Measurements from ENCODE around the gene COL18A1. TPM values are rescaled to one million over a fixed set of nuclear protein-coding genes. Genes with fewer than 3 reads are reported as not detected.

Gene COL18A1
- total RNA-seq, 4 donors from 2014 or later = 124 to 224 (median 173) TPM

DNA sequence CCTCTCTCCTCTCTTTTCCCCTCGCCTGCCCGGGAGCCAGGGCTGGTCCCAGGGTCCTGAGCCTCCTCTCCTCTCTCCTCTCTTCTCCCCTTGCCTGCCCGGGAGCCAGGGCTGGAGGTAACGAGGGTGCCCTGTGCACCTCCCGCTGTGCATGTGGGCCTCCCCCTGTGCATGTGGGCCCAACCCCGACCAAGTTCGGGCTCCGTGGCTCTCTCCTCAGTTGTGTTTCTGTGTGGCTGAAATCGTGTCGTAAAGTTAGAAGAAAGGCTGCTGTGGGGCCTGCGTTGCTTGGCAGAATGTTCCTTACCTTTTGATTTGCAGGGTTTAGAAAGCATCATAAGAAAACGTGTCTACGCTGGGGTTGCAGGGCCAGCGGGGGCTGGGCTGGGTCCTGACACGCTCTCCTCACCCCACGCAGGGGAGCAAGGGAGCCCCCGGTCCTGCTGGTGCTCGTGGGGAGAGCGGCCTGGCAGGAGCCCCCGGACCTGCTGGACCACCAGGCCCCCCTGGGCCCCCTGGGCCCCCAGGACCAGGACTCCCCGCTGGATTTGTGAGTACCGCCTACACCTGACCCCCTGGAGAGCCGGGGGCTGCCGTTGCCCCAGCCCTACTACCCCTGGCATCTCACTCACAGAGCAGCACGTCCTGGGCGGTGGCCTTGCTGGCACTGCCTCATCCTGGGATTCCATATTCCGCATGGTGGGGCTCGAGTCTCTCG, 81.6 kb downstream of the COL18A1 start:
- H3K27me3 ChIP-seq = no peaks in the 10 kb centered on the region
- TF ChIP-seq EP300 (IDR thresholded peaks at IDR 0.05) (no peak), POLR2A (IDR thresholded peaks at IDR 0.05) (no peak)
- TF ChIP-seq, protein P1, sequence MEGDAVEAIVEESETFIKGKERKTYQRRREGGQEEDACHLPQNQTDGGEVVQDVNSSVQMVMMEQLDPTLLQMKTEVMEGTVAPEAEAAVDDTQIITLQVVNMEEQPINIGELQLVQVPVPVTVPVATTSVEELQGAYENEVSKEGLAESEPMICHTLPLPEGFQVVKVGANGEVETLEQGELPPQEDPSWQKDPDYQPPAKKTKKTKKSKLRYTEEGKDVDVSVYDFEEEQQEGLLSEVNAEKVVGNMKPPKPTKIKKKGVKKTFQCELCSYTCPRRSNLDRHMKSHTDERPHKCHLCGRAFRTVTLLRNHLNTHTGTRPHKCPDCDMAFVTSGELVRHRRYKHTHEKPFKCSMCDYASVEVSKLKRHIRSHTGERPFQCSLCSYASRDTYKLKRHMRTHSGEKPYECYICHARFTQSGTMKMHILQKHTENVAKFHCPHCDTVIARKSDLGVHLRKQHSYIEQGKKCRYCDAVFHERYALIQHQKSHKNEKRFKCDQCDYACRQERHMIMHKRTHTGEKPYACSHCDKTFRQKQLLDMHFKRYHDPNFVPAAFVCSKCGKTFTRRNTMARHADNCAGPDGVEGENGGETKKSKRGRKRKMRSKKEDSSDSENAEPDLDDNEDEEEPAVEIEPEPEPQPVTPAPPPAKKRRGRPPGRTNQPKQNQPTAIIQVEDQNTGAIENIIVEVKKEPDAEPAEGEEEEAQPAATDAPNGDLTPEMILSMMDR (IDR thresholded peaks at IDR 0.05) = no peak
- peaks cover 0 to 62% (median 0%) of the 10 kb centered on the region in 3 donors for H3K36me3 ChIP-seq
- H3K27ac ChIP-seq = no peak overlapping the region
- no peaks in the 10 kb centered on the region for H3K9me3 ChIP-seq
- H3K4me3 ChIP-seq = no peak overlapping the region
- WGBS, 2 donors = 86 to 89% methylated on average over 20 to 25 of the region's 29 CpGs
- no peaks in the 10 kb centered on the region for H3K4me1 ChIP-seq
- DNase-seq (ENCODE audit: low spot score in 2 of 2) = no peak

DNA sequence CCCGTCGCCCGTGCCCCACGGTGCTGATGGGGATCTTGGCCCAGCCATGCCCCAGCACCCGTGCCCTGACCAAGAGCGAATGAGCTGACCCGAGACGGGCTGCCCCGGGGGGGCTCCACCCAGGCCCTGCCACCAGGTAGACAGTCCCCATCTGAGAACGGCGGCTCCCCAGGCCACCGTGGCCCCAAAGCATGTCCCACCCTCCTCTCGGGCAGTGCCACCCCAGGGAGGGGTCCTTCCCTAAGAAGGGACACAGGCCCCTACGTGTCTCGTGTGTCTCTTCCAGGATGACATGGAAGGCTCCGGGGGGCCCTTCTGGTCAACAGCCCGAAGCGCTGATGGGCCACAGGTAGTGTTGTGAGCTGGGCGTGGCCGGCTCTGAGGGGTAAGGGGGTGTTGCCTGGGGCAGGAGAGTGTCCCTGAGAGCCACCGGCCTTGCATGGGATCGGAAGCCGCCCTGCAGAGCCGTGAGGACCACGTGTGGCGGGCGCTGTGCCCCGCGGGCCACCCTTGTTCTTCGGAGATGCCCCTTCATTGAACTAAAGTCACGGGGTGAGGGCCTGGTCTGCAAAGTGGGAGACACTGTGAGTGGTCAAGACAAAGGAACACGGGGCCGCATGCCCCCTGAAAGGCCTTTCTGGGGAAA, 82.3 kb downstream of the COL18A1 start:
- DNase-seq (ENCODE audit: low spot score in 2 of 2) = no peak
- Histone ChIP-seq H3K36me3 (peaks cover 0 to 62% (median 0%) of the 10 kb centered on the region in 3 donors), H3K27ac (no peak overlapping the region), H3K4me1 (no peaks in the 10 kb centered on the region), H3K27me3 (no peaks in the 10 kb centered on the region), H3K9me3 (no peaks in the 10 kb centered on the region), H3K4me3 (no peak overlapping the region)
- TF ChIP-seq, protein P1 (IDR thresholded peaks at IDR 0.05) = no peak
- TF ChIP-seq POLR2A (IDR thresholded peaks at IDR 0.05) (no peak), EP300 (IDR thresholded peaks at IDR 0.05) (no peak)
- WGBS, 2 donors = 90% methylated on average over 24 to 33 of the region's 33 CpGs

DNA sequence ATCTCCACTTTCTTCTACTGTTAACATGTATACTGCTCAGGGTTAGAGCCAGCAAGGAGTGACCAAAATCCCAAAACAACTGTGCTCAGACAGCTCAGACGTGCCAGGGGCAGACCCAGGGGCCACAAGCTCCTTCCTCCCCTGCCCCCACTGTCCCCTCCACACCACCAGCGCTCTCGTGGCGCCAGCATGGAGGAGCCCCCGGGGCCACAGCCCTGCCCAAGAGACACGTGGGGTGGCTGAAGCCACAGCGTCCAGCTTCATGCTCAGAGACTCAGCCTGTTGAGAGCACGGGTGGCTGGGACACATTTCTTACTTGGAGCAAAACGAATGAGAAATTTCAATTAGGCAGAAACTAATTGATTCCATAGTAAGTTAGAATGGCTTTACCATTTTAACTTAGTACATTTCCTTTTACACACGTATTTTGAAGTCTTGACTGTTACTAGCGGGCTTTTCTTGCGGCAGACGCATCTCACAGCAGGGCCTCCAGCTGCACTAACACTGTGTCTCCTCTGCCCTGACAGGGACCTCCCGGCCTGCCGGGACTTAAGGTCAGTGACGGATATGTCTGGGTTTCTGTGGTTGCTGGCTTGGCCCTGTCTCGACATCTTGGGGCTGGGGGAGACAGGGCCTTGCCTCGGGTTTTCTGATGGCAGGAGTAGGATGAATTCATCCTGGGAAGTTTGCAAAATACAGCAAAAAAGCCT, 83.1 kb downstream of the COL18A1 start:
- Histone ChIP-seq H3K4me1 (no peaks in the 10 kb centered on the region), H3K9me3 (no peaks in the 10 kb centered on the region), H3K27ac (no peak overlapping the region), H3K4me3 (no peak overlapping the region), H3K27me3 (no peaks in the 10 kb centered on the region), H3K36me3 (peaks cover 0 to 62% (median 0%) of the 10 kb centered on the region in 3 donors)
- DNase-seq (ENCODE audit: low spot score in 2 of 2) = no peak
- 70 to 75% methylated on average over 18 of the region's 18 CpGs for WGBS, 2 donors
- TF ChIP-seq POLR2A (IDR thresholded peaks at IDR 0.05) (no peak), EP300 (IDR thresholded peaks at IDR 0.05) (no peak)
- TF ChIP-seq, protein P1 (IDR thresholded peaks at IDR 0.05) = no peak

DNA sequence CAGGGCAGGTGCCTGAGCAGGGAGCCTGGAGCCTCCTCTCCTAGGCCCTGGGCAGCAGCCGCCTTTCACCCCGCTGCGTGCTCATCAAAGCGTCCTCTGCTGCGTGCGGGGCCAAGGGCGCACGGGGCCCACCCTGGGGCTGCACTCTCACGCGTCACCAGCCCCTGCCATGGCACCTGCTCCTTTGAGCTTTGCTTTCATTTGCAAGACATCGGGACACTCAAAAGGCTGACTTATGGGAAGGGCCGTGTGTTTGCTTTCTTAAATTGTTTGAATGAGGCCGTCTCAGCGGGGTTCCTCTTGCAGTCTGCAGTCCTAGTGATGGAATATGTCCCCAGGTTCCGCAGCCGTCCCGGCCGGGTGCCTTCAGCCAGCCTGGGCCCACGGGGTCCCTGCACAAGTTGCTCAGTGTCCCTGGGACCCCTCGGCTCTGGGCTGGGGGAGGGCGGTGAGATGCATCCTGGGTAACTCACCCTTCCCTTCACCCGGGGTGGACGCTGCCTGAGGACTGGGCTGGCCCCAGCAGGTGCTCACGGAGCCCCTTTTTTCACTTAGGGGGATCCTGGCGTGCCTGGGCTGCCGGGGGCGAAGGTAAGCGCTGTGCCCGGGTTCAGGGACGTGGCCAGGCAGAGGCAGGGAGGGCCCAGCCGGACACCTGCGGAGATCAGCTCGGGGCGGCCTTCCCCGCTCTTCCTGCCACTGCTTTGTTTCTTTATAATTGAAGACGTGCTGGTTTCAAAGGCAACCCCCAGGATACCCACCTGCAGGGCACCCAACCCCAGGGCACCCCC, 84.2 kb downstream of the COL18A1 start:
- no peaks in the 10 kb centered on the region for H3K4me1 ChIP-seq
- no peaks in the 10 kb centered on the region for H3K27me3 ChIP-seq
- no peaks in the 10 kb centered on the region for H3K9me3 ChIP-seq
- TF ChIP-seq, protein P1 (IDR thresholded peaks at IDR 0.05) = no peak
- TF ChIP-seq POLR2A (IDR thresholded peaks at IDR 0.05) (no peak), EP300 (IDR thresholded peaks at IDR 0.05) (no peak)
- no peak overlapping the region for H3K27ac ChIP-seq
- 81 to 87% methylated on average over 29 to 35 of the region's 36 CpGs for WGBS, 2 donors
- no peak overlapping the region for H3K4me3 ChIP-seq
- H3K36me3 ChIP-seq = peaks cover 0 to 62% (median 0%) of the 10 kb centered on the region in 3 donors
- DNase-seq (ENCODE audit: low spot score in 2 of 2) = no peak
